GM10847 (cell line): Measurements from ENCODE around the gene ABCA12.

Experiments used
- POLR2A ChIP-seq: IDR thresholded peaks from 2 replicates; pipeline ENCODE4 v1.6.1; 2011; ENCODE audit not compliant: insufficient read length; ENCODE audit errors: extremely low read depth

ABCA12 gene

DNA sequence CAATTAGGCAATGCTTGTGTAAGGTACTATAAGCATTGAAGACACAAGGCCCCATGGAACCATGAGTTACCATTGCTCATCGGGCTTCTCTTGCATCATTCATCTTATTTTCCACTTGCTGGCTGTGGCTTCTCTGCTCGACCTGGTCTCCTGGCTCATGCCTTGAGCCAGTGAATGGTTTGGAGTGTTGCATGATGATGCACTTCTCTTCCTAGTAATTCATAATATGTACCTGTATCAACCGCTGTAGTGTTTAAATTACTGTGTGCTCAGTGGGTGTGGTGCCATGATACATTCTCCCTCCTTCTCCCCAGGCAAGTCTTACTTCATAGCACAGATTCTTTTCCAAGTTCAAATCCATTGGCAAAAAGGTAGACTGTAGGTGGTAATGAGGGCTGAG lies 66.8 kb downstream of the ABCA12 start:
- no peak for TF ChIP-seq POLR2A

DNA sequence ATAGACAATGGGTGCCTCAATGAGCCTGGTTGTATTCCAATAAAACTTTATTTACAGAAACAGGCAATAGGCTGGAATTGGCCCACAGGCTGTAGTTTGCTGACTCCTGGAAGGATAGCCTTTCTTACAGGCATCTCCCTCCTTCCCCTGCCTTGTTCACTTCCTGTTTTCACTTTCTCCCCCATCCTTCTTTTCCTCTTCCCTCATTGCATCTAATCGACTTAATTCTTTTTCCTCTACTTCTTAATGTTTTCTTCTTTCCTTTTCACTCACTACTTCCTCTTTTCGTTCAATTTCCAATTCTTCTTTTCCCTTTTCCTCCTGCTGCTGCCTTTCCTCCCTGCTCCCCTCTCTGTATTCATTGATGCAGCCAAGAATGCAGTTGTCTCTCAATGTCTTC lies 70.0 kb downstream of the ABCA12 start:
- no peak for TF ChIP-seq POLR2A

DNA sequence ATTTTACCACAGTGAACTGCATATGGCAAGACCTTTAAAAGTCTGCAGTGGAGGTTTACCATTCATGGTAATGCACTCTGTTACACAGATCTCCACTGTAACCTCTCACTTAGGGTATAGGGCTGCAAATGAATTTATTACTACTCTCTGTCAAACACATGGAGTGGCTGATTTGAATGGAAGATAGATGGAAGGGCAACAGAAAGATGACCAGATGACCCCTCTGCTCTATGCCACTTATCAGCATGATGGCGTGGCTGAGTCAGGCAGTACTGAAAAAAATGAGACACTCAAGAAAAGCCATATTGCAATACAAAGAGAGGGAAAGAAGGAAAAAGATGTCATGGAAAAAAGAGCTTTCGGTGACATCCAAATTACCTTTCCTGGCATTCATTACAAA lies 72.3 kb downstream of the ABCA12 start:
- TF ChIP-seq POLR2A, result no peak

DNA sequence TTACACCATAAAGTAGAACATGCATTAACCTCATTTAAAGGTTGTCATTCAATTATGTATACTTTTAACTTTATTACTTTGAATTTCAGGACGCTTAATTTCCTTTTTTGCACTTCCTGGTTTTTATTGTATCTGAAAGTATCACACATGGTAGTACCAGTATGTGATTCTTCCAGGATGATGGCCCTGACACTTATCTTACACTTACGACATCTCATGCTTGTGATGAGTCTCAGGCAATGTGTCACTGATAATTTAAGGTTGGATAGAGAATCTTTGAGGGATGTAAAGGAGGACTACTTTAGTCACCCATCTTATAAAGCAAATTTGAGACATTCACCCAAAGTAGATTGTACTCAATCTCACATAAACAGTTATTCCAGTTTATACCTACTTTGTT lies 74.9 kb downstream of the ABCA12 start:
- TF ChIP-seq POLR2A, result no peak

DNA sequence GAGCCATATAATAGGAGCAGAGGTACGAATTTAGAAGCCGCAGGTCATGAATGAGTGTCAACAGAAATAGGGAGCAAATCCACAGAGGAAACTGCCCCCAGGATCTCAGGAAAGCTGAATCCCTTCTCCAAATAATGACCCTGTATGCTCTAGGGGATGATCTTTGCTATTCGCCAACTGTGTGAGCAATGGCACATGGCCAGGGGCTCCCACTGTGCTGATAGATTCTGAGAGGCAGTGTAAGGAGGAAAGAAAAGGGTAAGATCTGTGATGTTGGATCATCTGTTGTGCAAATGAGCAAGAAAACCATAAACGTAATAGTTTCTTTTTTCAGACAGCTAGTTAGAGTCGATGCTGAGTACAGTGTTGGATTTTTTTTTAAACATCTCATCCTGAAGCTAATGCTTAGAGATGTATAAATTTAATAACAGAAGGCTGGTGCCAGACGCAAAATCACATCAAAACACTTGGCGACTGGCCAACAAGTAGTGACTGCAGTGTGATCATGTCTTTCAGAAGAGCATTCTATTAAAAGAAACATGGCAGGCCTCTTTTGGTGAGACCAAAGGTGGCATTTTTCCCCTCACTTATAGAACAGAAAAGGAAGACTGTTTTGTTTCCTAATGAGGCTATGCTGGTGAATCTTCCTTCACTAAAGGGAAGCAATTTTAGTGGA lies 77.4 kb downstream of the ABCA12 start:
- no peak for TF ChIP-seq POLR2A

DNA sequence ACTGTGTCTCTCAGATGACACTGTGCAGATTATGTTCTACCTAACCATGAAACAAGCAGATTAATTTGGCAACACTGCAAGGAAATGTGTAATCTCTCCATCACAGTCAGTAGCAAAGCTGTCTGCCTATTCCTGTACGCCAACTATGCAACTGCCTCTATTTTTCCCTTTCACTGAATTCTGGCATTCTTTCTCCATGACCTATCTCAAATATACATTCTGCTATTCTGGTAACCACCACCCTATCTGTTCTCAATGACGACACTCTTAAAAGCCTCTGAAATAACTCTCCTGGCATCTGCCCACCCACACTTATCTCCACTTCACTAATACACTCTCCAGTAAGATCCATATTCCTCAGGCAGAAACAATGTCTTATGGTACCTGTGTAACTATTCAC lies 78.7 kb downstream of the ABCA12 start:
- no peak for TF ChIP-seq POLR2A

DNA sequence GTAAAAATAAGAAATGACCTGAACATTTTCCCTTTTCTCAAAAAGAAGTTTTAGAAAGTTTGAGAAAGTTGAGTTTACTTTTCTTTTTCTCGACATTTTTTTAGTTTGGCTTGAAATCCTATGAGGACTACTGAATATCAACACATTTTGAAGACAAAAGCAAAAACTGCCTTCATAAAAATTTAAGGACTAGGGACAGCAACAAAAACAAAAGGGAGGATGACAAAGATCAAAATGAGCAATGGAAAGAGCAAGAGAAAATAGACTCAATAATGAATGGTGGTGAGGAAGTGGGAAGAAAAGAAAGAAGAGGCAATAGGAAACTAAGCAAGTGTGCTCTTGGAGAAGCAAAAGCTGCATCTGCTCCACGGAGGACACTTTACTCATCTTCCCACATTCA lies 82.5 kb downstream of the ABCA12 start:
- TF ChIP-seq POLR2A, result no peak

DNA sequence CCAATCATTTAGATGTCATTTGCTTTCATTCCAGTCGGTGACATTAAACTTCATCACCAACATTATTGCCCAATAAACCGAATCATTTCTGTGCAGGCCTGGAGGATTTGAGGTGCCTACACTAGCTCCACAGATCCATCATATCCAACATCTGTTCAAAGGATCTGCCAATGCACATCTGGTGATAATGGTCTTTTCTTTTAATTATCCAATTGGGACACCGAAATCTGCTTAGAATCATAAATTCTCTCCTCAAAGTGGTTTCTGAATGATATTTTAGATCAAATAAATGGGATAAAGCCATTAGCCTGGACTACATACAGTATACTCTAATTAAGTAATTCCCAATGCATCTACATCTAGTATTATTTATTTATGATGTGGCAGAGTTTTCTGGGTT lies 85.6 kb downstream of the ABCA12 start:
- TF ChIP-seq POLR2A, result no peak

DNA sequence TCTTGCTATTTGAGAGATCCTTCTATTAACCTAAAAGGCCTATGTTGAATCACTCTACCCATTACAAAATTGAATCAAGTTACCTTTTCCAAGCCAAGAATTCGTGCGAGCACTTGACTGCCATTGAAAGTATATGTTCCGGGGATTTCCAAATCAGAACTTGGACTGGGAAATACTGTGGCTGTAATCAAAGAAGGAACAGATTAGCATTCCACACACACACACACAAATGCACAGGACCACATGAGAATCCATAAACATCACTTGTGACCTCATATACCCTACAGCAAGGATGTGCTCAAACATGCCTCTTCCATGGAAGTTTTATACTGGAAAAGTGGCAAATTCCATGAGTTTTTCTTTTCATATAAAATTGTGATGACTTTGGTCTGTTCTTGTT lies 86.0 kb downstream of the ABCA12 start:
- no peak for TF ChIP-seq POLR2A

DNA sequence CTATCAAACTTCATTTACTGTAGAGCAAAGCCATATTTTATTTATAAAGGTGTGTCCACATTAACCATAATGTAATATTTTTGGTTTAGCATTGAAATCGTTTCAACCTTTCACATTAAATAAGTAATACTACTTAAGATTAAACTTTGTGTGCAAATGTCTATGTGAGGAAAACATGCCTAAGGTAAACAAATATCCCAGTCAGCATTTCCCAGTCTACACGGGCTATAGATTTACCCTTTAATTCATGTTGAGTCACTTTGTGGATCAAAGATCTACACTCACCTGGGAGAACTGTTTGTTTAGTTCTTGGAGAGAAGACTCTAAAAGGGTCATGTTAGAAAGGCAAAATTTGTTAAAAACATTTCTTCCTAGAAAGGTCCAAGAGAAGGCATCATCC lies 89.1 kb downstream of the ABCA12 start:
- no peak for TF ChIP-seq POLR2A

DNA sequence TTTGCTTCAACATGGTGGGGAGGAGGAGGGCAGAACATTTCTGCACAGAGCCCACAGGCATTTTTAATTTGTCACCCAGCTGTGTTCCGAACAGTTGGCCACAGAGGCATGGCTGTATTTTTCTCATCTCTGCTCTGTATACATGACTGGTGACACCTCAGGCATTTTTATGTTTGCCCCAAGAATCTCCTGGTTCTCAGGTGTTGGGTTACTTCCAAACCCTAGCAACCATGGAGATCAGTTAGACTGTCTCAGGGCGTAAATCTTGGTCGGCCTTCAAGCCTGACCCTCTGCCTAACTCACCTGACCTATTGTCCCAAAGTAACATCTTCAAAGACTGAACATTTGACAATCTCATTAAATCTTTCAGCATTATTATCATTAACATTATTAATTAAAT lies 100.0 kb downstream of the ABCA12 start:
- no peak for TF ChIP-seq POLR2A

DNA sequence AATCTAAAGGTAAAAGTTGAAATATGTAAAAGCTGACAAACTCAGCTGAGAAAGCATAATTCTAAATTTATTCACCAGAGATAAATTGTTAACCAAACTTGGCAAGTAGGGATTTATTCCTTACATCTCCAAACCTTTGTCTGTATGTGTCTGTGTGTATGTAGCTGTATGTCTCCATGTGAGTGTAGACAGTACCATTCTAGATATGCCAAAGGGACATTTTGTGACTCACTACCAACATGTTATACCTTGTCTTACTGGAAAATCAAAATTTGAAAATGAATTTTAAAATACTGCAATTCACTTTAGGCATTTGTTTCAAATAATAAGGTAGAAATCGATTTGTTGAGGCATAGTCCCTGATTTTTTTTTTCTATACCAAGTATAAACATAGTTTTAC lies 102.1 kb downstream of the ABCA12 start:
- no peak for TF ChIP-seq POLR2A

DNA sequence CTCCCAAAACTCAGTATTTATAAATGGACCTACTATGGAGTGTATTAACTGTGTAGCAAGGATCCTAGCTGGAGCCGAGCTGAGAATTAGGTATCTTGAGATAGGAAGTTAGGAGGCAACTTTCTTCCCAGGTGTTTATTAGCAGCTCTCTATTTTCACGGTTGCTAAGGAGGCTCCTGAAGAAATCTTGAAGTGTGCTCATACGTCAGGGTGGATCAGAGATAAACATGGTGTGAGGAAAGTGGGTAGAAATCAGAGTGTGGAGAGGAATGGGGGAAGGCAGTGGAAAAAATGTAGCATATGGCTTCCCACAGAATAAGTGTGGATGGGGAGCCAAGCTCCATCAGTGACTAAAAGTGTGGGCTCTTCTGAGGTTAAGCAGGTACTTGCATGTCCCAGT lies 104.3 kb downstream of the ABCA12 start:
- TF ChIP-seq POLR2A, result no peak

DNA sequence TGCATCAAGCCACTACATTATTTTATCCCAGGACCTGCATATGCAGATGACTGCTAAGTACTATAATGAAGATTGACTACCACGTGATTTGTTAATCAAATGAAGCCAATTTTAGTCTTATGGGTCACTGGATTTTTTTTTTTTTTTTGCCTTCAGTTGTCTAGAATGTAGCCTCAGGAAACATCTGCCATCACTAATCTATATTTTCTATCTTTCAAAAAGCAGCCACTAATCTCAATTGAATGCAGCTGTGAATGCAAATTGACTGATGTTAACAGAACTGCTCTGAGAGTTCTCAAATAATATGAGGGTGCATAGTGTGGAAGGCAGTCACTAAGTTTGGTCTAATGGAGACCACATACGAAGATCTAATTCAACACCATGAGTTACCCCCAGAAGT lies 106.3 kb downstream of the ABCA12 start:
- no peak for TF ChIP-seq POLR2A

DNA sequence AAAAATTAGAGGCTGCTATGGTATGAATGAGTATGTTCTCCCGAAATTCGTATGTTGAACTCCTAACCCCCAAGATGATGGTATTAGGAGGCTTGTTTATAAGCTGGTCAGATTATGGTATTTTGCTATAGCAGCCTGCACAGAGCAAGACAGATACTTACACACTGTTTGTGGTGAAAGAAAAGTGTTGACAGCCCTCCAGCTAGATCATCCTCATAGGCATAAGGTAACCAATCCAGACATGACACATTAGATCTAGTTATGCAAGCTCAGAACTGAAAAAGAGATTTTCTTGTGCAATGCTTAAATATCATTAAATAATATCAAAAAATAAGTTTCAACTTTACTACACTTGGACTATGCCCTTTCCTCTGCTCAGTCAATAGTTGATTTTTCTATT lies 107.1 kb downstream of the ABCA12 start:
- TF ChIP-seq POLR2A, result no peak

DNA sequence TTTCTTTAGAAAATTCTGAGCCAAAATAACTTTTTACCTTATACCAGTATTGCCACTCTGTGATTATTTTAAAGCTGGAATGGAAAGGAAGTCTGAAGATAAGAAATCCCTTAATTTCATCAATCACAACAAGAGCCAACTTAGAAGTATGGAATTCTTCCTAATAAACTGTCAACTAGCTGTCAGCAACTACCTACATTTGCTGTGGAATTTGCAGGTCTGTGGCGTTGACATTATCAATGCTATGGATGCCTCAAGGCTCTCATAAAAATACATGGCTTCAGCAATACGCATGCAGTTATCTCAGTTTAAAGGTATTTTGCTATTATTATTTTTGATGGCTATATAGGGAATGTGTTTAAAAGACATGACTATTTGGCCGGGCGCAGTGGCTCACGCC lies 108.5 kb downstream of the ABCA12 start:
- no peak for TF ChIP-seq POLR2A

DNA sequence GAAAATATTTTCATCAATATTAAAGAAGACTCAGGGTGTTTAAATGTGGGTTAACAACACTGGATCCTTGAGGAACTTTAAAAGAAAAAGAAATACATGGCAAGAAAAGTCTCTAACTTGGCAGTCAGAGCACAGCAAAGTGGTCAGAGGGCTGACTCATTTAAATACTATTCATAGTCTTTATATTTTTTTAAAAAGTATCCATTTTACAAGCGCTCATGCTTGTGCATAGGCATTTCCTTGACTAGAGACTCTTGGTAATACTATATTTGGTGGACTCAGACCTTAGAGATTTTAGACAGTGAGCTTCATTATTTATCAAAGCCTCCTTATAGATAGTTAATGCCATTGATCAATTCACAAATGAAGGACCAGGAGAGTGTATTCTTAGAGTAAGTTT lies 110.2 kb downstream of the ABCA12 start:
- no peak for TF ChIP-seq POLR2A

DNA sequence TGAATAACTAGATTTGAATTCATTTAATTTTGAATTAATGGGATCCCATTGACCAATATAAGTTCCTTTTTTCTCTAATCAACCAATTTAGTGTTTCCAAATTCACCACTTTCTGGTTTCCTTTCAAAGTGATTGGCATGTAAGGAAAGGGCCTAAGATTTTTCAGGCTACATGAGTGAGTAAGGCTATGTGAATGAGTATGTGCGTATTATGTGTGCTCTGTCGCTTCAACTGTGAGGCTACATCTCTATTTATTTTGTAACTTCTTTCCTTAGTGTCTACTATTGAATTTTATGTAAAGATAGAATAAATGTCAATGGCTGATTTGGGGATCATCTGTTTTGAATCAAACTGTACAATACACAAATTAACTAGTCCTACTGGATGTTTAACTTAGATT lies 110.6 kb downstream of the ABCA12 start:
- TF ChIP-seq POLR2A, result no peak
